NCI-H82 treated with DMSO at 0.1 percent for 48 hours (cell line): ENCODE data around the gene KMO.

Experiments
- DNase-seq: peaks from one replicate; lab custom pipeline; 2025; ENCODE audit not compliant: unreplicated experiment; lab: John Stamatoyannopoulos, UW

The KMO gene

DNA sequence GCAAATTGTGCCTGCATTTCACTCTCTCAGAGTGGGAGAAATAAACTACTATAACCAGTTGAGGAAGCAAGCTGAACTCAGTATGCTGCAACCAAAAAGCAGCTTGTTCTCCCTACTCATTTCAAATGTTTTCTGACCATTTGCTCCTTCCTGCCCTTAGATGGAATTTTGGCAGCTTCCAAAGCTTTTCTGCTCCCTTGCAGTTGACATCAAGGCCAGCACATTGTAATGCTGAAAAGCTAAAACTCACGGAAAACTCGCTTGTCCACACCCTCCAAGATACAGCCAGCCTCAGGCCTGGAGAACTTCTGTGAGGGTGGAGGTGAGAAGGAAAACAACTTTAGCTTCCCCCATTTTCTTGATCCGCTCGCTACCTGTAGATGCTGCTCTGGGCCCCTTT is 113.0 kb downstream of the KMO start:
- DNase-seq, result no peak
